ENCODE results near the gene COL27A1.
"Not testable (repeated sequence)": the region's sequence is repeated elsewhere in the genome, so short reads cannot be mapped to it uniquely, and the experiment has no call there.

DNA sequence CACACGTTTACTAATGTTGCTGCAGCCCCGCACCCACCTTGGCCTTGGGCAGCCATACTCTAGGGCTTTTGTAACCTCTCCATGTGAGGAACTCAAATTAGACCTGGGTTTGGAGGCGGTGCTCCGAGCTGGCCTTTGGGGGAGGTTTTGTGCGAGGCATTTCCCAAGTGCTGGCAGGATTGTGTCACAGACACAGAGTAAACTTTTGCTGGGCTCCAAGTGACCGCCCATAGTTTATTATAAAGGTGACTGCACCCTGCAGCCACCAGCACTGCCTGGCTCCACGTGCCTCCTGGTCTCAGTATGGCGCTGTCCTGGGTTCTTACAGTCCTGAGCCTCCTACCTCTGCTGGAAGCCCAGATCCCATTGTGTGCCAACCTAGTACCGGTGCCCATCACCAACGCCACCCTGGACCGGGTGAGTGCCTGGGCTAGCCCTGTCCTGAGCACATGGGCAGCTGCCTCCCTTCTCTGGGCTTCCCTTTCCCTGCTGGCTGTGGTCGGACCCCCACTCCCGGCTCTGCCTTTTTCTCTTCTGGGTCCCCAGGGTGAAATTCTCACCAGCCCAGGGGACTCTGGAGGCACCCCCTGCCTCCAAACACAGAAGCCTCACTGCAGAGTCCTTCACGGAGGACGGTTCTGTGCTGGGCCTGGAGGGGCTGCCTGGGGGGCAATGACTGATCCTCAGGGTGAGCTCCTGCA lies 167.6 kb downstream of the COL27A1 start, which contains the start of gene ORM1:
- TF ChIP-seq, protein P1, sequence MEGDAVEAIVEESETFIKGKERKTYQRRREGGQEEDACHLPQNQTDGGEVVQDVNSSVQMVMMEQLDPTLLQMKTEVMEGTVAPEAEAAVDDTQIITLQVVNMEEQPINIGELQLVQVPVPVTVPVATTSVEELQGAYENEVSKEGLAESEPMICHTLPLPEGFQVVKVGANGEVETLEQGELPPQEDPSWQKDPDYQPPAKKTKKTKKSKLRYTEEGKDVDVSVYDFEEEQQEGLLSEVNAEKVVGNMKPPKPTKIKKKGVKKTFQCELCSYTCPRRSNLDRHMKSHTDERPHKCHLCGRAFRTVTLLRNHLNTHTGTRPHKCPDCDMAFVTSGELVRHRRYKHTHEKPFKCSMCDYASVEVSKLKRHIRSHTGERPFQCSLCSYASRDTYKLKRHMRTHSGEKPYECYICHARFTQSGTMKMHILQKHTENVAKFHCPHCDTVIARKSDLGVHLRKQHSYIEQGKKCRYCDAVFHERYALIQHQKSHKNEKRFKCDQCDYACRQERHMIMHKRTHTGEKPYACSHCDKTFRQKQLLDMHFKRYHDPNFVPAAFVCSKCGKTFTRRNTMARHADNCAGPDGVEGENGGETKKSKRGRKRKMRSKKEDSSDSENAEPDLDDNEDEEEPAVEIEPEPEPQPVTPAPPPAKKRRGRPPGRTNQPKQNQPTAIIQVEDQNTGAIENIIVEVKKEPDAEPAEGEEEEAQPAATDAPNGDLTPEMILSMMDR (conservative IDR thresholded peaks at IDR 0.05; ENCODE audit: low read depth in 2 of 2): not testable (repeated sequence)
- not testable (repeated sequence) for TF ChIP-seq CREB1 (CRISPR knock-in tag; IDR thresholded peaks at IDR 0.05; ENCODE audit: low read depth); POLR2AphosphoS5 (IDR thresholded peaks at IDR 0.05; ENCODE audit: low read depth); EZH2 (IDR thresholded peaks at IDR 0.05; ENCODE audit: low read depth, unreplicated experiment); EZH2phosphoT487 (IDR thresholded peaks at IDR 0.05; ENCODE audit: unreplicated experiment); STAT1 (IDR thresholded peaks at IDR 0.05; ENCODE audit: unreplicated experiment); JUNB (IDR thresholded peaks at IDR 0.05; ENCODE audit: unreplicated experiment); ZNF114 (CRISPR knock-in tag; IDR thresholded peaks at IDR 0.05); ZNF331 (CRISPR knock-in tag; IDR thresholded peaks at IDR 0.05; ENCODE audit: low read depth); NANOG (IDR thresholded peaks at IDR 0.05; ENCODE audit: borderline replicate concordance)
- TF ChIP-seq, protein P2, sequence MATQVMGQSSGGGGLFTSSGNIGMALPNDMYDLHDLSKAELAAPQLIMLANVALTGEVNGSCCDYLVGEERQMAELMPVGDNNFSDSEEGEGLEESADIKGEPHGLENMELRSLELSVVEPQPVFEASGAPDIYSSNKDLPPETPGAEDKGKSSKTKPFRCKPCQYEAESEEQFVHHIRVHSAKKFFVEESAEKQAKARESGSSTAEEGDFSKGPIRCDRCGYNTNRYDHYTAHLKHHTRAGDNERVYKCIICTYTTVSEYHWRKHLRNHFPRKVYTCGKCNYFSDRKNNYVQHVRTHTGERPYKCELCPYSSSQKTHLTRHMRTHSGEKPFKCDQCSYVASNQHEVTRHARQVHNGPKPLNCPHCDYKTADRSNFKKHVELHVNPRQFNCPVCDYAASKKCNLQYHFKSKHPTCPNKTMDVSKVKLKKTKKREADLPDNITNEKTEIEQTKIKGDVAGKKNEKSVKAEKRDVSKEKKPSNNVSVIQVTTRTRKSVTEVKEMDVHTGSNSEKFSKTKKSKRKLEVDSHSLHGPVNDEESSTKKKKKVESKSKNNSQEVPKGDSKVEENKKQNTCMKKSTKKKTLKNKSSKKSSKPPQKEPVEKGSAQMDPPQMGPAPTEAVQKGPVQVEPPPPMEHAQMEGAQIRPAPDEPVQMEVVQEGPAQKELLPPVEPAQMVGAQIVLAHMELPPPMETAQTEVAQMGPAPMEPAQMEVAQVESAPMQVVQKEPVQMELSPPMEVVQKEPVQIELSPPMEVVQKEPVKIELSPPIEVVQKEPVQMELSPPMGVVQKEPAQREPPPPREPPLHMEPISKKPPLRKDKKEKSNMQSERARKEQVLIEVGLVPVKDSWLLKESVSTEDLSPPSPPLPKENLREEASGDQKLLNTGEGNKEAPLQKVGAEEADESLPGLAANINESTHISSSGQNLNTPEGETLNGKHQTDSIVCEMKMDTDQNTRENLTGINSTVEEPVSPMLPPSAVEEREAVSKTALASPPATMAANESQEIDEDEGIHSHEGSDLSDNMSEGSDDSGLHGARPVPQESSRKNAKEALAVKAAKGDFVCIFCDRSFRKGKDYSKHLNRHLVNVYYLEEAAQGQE (IDR thresholded peaks at IDR 0.05; ENCODE audit: unreplicated experiment): not testable (repeated sequence)
- TF ChIP-seq, protein P3, sequence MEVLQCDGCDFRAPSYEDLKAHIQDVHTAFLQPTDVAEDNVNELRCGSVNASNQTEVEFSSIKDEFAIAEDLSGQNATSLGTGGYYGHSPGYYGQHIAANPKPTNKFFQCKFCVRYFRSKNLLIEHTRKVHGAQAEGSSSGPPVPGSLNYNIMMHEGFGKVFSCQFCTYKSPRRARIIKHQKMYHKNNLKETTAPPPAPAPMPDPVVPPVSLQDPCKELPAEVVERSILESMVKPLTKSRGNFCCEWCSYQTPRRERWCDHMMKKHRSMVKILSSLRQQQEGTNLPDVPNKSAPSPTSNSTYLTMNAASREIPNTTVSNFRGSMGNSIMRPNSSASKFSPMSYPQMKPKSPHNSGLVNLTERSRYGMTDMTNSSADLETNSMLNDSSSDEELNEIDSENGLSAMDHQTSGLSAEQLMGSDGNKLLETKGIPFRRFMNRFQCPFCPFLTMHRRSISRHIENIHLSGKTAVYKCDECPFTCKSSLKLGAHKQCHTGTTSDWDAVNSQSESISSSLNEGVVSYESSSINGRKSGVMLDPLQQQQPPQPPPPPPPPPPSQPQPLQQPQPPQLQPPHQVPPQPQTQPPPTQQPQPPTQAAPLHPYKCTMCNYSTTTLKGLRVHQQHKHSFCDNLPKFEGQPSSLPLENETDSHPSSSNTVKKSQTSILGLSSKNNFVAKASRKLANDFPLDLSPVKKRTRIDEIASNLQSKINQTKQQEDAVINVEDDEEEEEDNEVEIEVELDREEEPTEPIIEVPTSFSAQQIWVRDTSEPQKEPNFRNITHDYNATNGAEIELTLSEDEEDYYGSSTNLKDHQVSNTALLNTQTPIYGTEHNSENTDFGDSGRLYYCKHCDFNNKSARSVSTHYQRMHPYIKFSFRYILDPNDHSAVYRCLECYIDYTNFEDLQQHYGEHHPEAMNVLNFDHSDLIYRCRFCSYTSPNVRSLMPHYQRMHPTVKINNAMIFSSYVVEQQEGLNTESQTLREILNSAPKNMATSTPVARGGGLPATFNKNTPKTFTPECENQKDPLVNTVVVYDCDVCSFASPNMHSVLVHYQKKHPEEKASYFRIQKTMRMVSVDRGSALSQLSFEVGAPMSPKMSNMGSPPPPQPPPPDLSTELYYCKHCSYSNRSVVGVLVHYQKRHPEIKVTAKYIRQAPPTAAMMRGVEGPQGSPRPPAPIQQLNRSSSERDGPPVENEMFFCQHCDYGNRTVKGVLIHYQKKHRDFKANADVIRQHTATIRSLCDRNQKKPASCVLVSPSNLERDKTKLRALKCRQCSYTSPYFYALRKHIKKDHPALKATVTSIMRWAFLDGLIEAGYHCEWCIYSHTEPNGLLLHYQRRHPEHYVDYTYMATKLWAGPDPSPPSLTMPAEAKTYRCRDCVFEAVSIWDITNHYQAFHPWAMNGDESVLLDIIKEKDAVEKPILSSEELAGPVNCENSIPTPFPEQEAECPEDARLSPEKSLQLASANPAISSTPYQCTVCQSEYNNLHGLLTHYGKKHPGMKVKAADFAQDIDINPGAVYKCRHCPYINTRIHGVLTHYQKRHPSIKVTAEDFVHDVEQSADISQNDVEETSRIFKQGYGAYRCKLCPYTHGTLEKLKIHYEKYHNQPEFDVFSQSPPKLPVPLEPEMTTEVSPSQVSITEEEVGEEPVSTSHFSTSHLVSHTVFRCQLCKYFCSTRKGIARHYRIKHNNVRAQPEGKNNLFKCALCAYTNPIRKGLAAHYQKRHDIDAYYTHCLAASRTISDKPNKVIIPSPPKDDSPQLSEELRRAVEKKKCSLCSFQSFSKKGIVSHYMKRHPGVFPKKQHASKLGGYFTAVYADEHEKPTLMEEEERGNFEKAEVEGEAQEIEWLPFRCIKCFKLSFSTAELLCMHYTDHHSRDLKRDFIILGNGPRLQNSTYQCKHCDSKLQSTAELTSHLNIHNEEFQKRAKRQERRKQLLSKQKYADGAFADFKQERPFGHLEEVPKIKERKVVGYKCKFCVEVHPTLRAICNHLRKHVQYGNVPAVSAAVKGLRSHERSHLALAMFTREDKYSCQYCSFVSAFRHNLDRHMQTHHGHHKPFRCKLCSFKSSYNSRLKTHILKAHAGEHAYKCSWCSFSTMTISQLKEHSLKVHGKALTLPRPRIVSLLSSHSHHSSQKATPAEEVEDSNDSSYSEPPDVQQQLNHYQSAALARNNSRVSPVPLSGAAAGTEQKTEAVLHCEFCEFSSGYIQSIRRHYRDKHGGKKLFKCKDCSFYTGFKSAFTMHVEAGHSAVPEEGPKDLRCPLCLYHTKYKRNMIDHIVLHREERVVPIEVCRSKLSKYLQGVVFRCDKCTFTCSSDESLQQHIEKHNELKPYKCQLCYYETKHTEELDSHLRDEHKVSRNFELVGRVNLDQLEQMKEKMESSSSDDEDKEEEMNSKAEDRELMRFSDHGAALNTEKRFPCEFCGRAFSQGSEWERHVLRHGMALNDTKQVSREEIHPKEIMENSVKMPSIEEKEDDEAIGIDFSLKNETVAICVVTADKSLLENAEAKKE (CRISPR knock-in tag; IDR thresholded peaks at IDR 0.05): not testable (repeated sequence)
- TF ChIP-seq, protein P4, sequence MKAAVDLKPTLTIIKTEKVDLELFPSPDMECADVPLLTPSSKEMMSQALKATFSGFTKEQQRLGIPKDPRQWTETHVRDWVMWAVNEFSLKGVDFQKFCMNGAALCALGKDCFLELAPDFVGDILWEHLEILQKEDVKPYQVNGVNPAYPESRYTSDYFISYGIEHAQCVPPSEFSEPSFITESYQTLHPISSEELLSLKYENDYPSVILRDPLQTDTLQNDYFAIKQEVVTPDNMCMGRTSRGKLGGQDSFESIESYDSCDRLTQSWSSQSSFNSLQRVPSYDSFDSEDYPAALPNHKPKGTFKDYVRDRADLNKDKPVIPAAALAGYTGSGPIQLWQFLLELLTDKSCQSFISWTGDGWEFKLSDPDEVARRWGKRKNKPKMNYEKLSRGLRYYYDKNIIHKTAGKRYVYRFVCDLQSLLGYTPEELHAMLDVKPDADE (IDR thresholded peaks at IDR 0.05): not testable (repeated sequence)

Data from GM23338 (cell line).